DND-41 (cell line): ENCODE data around the gene JAM2.

Experiments
- ATAC-seq: fragments of 200-7000 bp; cut with Tn5 transposase; 3 replicates; pipeline ENCODE4 v1.9.1; 2021; ENCODE audit warnings: low read depth; ENCODE audit not compliant: insufficient read depth
- DNase-seq: peaks from one replicate; pipeline ENCODE4 v3.0.0-alpha.2; 2020
- H2AFZ ChIP-seq: 2 replicates; pipeline ENCODE4 v1.6.0; 2012; ENCODE audit warnings: low read depth, low read length
- H3K27ac ChIP-seq: 2 replicates; pipeline ENCODE4 v1.5.1; 2012; ENCODE audit warnings: low read length, inconsistent platforms
- H3K27me3 ChIP-seq: fragments of 200-600 bp; sonication (generic); 2 replicates; pipeline ENCODE4 v1.6.0; 2012; ENCODE audit warnings: low read length, mild to moderate bottlenecking, inconsistent platforms; ENCODE audit not compliant: insufficient read depth, poor library complexity
- H3K36me3 ChIP-seq: 2 replicates; pipeline ENCODE4 v1.5.1; 2012; ENCODE audit warnings: low read length, inconsistent platforms; ENCODE audit not compliant: insufficient read depth
- H3K4me1 ChIP-seq: 2 replicates; pipeline ENCODE4 v1.5.1; 2012; ENCODE audit warnings: mild to moderate bottlenecking, low read length; ENCODE audit not compliant: insufficient read depth
- H3K4me2 ChIP-seq: 2 replicates; pipeline ENCODE4 v1.6.0; 2012; ENCODE audit warnings: mild to moderate bottlenecking, moderate library complexity, low read length, inconsistent platforms; ENCODE audit not compliant: insufficient read depth
- H3K4me3 ChIP-seq, 2 experiments: fragments of 200-600 bp in 1 of 2; shearing (Covaris generic) in 1 of 2; 2 replicates each; pipeline ENCODE4 v1.5.1; 2012 to 2016; ENCODE audit warnings: inconsistent platforms in 2 of 2, low read length in 2 of 2, mild to moderate bottlenecking in 2 of 2, low read depth in 1 of 2, moderate library complexity in 1 of 2
- H3K79me2 ChIP-seq: 2 replicates; pipeline ENCODE4 v1.6.0; 2012; ENCODE audit warnings: low read length, inconsistent platforms; ENCODE audit not compliant: insufficient read depth
- H3K9ac ChIP-seq: 2 replicates; pipeline ENCODE4 v1.6.0; 2012; ENCODE audit warnings: low read depth, mild to moderate bottlenecking, inconsistent platforms, low read length, moderate library complexity
- H3K9me3 ChIP-seq: 2 replicates; pipeline ENCODE4 v1.5.1; 2012; ENCODE audit warnings: low read length, moderate library complexity, mild to moderate bottlenecking, inconsistent platforms; ENCODE audit not compliant: insufficient read depth, severe bottlenecking
- H4K20me1 ChIP-seq: 2 replicates; pipeline ENCODE4 v1.6.0; 2012; ENCODE audit warnings: low read length; ENCODE audit not compliant: insufficient read depth
- EZH2 ChIP-seq: IDR thresholded peaks from 3 replicates; pipeline ENCODE4 v1.6.1; 2012; ENCODE audit warnings: borderline replicate concordance, low read depth, mild to moderate bottlenecking, moderate library complexity, low read length, inconsistent platforms; ENCODE audit not compliant: severe bottlenecking
- TF ChIP-seq, protein P1 (sequence below): IDR thresholded peaks from 2 replicates; pipeline ENCODE4 v1.5.1; 2012; ENCODE audit warnings: borderline replicate concordance, low read length, moderate library complexity, mild to moderate bottlenecking; ENCODE audit not compliant: poor library complexity, severe bottlenecking; ENCODE audit errors: extremely low read depth

Gene JAM2

DNA sequence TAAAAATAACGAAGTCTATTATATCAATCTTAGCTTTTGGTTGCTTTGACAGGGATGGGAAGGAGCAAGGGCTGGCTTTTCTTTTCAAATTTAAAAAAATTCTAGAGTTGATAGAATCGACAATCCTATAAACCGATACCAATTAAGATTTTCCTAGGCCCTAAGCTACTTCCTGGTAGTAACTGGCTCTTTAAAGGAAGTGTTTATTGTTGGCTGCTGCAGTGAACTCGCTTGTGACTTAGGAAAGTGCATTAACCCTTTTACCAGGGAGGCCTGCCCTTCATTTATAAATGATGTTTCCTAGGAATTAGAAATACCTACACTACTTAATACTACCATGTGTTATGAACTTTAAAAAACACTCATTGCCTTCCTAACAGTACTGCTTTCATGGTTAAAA, 62.5 kb downstream of the JAM2 start:
- H3K4me3 ChIP-seq, result no peak overlapping the region
- no peaks in the 10 kb centered on the region for H3K9me3 ChIP-seq
- H3K27ac ChIP-seq, result no peak overlapping the region
- DNase-seq, result no peak
- H3K9ac ChIP-seq, result no peak overlapping the region
- H2AFZ ChIP-seq, result no peak overlapping the region; the same call in 1 of the 2 replicates
- H3K36me3 ChIP-seq, result no peaks in the 10 kb centered on the region
- no peaks in the 10 kb centered on the region for H3K79me2 ChIP-seq
- H4K20me1 ChIP-seq, result no peaks in the 10 kb centered on the region
- no peaks in the 10 kb centered on the region for H3K27me3 ChIP-seq
- TF ChIP-seq, protein P1, sequence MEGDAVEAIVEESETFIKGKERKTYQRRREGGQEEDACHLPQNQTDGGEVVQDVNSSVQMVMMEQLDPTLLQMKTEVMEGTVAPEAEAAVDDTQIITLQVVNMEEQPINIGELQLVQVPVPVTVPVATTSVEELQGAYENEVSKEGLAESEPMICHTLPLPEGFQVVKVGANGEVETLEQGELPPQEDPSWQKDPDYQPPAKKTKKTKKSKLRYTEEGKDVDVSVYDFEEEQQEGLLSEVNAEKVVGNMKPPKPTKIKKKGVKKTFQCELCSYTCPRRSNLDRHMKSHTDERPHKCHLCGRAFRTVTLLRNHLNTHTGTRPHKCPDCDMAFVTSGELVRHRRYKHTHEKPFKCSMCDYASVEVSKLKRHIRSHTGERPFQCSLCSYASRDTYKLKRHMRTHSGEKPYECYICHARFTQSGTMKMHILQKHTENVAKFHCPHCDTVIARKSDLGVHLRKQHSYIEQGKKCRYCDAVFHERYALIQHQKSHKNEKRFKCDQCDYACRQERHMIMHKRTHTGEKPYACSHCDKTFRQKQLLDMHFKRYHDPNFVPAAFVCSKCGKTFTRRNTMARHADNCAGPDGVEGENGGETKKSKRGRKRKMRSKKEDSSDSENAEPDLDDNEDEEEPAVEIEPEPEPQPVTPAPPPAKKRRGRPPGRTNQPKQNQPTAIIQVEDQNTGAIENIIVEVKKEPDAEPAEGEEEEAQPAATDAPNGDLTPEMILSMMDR, result no peak
- TF ChIP-seq EZH2, result no peak
- ATAC-seq, result no peak
- no peaks in the 10 kb centered on the region for H3K4me1 ChIP-seq
- no peak overlapping the region for H3K4me2 ChIP-seq

DNA sequence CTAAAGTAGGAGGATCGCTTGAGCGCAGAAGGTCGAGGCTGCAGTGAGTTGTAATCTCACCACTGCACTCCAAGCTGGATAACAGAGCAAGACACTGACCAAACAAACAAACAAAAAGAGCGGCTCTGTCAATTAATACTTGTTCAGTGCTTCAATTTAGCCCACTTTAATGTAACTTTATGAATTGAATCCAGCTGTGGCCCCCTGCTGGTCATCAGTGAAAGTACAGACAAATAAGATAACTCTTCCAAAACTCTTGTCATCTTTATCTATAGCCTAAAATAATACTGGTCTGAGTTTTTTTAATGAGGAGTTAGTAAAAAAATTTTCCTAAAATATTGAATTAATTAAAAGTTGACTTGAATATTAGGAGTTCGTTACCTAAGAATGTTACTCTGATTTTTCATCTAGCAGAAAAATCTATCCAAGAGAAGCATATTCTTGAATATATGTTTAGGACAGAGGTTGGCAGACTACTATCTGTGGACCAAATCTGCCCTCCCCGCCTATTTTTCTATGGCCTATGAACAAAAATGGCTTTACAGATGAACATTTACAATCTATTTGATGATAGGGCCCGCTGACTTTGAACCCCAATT, 69.5 kb downstream of the JAM2 start:
- Histone ChIP-seq H3K27ac (no peak overlapping the region), H3K4me2 (no peak overlapping the region), H2AFZ (peak overlapping the region; percentile 41; the same call in 1 of the 2 replicates), H3K9me3 (no peaks in the 10 kb centered on the region), H3K4me1 (no peaks in the 10 kb centered on the region), H3K36me3 (no peaks in the 10 kb centered on the region), H3K4me3 (no peak overlapping the region), H3K9ac (no peak overlapping the region), H3K27me3 (no peaks in the 10 kb centered on the region), H3K79me2 (no peaks in the 10 kb centered on the region), H4K20me1 (no peaks in the 10 kb centered on the region)
- DNase-seq, result peak; percentile 42
- TF ChIP-seq, protein P1, result peak; percentile 79
- no peak for TF ChIP-seq EZH2
- peak; percentile 64; the same call in 2 of the 3 replicates for ATAC-seq

- Histone ChIP-seq H3K4me2 (no peak overlapping the region), H4K20me1 (no peaks in the 10 kb centered on the region), H3K36me3 (no peaks in the 10 kb centered on the region), H3K4me3 (no peak overlapping the region), H3K27me3 (no peaks in the 10 kb centered on the region), H3K4me1 (no peaks in the 10 kb centered on the region), H3K9me3 (no peaks in the 10 kb centered on the region), H3K27ac (no peak overlapping the region), H3K9ac (no peak overlapping the region), H3K79me2 (no peaks in the 10 kb centered on the region), H2AFZ (no peak overlapping the region)
- no peak for ATAC-seq
- no peak for TF ChIP-seq EZH2
- TF ChIP-seq, protein P1, result no peak
- DNase-seq, result no peak
Measured at GRCh38 chr21:25709684-25710265, 70.7 kb downstream of the JAM2 start.
